Astrocyte of the cerebellum (primary cell): ENCODE results near the gene ARHGAP9.
A peak's percentile ranks its signal among the peaks of the same experiment; 100 is the strongest.

ENCODE experiments used
- DNase-seq: peaks from one replicate; pipeline ENCODE4 v3.0.0-alpha.2; 2011; ENCODE audit warnings: low read depth
- H3K4me3 ChIP-seq: 2 replicates; pipeline ENCODE4 v1.5.1; 2011; ENCODE audit warnings: mild to moderate bottlenecking, low read depth, low read length, moderate library complexity
- in situ Hi-C: cut with HindIII; loops from 2 replicates; pipeline ENCODE4 v1.10.0; 2017; ENCODE audit warnings: low sequenced_read_pairs
- TF ChIP-seq, protein P1 (sequence below): IDR thresholded peaks from 2 replicates; pipeline ENCODE4 v1.5.1; 2012; ENCODE audit warnings: low read length, low read depth, moderate library complexity, mild to moderate bottlenecking; ENCODE audit errors: missing control alignments

ARHGAP9 gene

DNA sequence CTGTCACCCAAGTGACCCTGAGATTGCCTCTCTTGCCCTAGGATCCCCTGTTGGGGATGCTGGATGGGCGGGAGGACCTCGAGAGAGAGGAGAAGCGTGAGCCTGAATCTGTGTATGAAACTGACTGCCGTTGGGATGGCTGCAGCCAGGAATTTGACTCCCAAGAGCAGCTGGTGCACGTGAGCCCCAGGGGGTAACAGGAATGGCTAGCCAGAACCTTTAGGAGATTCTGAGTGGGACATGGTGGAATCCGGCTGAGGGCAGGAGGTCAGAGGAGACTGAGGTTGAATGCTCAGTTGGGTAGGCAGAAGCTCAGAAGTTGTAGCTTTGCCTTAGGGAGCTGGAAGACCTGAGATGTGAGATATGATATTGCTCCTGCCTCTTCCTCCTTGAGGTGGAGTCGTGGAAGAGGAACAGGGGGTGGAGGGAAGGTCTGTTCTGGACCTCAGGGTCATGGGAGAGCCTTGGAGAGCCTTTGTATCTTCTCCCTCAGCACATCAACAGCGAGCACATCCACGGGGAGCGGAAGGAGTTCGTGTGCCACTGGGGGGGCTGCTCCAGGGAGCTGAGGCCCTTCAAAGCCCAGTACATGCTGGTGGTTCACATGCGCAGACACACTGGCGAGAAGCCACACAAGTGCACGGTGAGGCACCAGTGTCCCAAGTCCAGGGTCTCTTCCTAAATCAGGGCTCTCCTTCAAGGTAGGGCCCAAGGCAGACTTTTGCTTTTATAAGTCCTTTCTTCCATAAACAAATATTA, 13.7 kb downstream of the ARHGAP9 start:
- TF ChIP-seq, protein P1, sequence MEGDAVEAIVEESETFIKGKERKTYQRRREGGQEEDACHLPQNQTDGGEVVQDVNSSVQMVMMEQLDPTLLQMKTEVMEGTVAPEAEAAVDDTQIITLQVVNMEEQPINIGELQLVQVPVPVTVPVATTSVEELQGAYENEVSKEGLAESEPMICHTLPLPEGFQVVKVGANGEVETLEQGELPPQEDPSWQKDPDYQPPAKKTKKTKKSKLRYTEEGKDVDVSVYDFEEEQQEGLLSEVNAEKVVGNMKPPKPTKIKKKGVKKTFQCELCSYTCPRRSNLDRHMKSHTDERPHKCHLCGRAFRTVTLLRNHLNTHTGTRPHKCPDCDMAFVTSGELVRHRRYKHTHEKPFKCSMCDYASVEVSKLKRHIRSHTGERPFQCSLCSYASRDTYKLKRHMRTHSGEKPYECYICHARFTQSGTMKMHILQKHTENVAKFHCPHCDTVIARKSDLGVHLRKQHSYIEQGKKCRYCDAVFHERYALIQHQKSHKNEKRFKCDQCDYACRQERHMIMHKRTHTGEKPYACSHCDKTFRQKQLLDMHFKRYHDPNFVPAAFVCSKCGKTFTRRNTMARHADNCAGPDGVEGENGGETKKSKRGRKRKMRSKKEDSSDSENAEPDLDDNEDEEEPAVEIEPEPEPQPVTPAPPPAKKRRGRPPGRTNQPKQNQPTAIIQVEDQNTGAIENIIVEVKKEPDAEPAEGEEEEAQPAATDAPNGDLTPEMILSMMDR = no peak

DNA sequence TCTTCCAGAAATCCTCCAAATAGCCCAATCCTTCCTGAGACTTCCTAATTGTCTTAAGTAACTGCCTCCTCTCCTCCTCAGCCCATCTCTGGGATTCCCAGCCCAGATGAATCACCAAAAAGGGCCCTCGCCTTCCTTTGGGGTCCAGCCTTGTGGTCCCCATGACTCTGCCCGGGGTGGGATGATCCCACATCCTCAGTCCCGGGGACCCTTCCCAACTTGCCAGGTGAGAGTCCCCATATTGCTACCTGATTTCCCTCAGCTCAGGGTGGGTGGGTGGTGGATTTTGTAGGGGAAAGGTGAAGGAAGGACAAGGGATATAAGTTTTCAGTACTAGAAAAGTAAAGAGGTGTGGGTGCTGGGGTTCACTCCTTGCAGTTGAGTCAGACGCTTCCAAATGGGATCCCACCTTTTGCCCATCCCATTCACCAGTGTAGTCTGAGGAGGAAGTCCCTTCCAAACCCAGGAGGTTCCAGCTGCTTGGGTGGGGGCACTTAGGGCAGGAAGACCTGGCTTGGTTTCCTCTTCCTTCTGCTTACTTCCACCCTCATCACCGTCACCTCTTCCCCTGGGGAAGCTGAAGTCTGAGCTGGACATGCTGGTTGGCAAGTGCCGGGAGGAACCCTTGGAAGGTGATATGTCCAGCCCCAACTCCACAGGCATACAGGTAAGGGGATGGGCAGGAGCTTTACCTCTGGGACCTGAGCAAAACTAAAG, 14.5 kb downstream of the ARHGAP9 start:
- in situ Hi-C loops = loop anchor here (25.0 kb wide), 1 partner anchor 153 kb away; no protein-coding TSS in a partner anchor
- no peak for DNase-seq
- H3K4me3 ChIP-seq = no peak overlapping the region
- TF ChIP-seq, protein P1 = no peak

More for the DNA sequence above, 13.7 kb downstream of the ARHGAP9 start:
- no peak overlapping the region for H3K4me3 ChIP-seq
- in situ Hi-C loops = loop anchor here (25.0 kb wide), 1 partner anchor 154 kb away; no protein-coding TSS in a partner anchor
- no peak for DNase-seq

DNA sequence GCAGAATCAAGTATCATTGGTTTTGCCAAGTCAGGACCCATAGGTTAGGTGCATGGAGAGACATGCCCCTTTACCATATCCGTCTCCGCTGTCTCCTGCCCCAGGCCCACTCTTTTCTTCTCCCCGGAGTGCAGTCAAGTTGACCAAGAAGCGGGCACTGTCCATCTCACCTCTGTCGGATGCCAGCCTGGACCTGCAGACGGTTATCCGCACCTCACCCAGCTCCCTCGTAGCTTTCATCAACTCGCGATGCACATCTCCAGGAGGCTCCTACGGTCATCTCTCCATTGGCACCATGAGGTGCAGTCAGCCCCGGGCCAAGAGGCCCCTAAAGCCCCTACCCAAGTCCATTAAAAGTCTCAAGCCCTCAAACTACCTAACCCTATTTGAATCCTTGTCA, 15.1 kb downstream of the ARHGAP9 start:
- TF ChIP-seq, protein P1 = no peak
- in situ Hi-C loops = loop anchor here (25.0 kb wide), 1 partner anchor 152 kb away; no protein-coding TSS in a partner anchor
- no peak overlapping the region for H3K4me3 ChIP-seq
- no peak for DNase-seq

DNA sequence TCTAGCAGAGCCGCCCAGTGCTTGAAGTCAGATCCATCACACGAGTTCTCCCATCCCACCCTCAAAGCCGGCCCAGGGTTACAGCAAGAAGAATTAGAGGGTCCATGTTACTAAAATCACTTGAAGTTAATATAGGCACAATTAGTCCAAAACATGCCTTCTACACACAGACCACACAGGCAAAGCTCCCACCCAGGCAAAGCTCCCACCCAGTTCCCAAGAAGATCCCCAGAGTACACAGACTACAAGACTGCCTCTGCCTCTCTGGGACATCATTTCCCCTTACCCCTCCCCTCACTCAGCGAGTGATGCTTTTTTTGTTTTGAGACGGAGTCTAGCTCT, 16.8 kb downstream of the ARHGAP9 start:
- DNase-seq = no peak
- H3K4me3 ChIP-seq = peak overlapping the region; percentile 51
- TF ChIP-seq, protein P1 = no peak
- in situ Hi-C loops = loop anchor here (25.0 kb wide), 1 partner anchor 151 kb away; no protein-coding TSS in a partner anchor

DNA sequence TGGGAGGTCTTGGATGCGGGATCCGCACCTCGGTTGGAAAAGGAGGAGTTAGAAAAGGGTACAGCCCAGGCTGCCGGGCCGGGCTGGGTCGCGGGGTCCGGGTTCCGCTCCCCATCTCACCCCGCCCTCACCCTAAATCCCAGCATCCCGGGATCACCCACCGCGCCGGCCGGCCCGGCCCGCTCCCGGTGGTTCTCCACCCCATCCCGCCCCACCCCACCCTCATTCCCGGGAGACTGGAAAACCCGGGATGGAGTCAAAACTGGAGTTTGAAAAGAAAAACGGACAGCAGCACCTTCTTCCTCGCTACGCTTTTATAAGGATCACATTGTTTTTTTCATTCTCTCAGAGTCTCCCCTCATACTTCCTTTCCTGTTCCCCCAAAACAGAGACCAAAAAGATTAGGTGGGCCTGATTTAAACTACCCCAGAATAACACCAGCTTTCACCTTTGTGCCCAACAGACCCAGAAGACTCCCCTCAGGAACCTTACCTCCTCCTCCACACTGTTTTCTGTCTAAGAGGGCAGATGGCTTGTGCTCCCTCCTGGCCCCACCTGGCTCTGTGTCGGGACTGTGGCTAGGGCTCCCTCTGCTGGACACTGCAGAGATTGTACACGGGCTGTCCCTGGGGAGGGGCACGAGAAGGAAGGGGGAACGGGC, 17.3 kb downstream of the ARHGAP9 start:
- in situ Hi-C loops = loop anchor here (25.0 kb wide), 1 partner anchor 150 kb away; no protein-coding TSS in a partner anchor
- TF ChIP-seq, protein P1 = peak; percentile 96
- H3K4me3 ChIP-seq = peak overlapping the region; percentile 51
- DNase-seq = peak; percentile 66

DNA sequence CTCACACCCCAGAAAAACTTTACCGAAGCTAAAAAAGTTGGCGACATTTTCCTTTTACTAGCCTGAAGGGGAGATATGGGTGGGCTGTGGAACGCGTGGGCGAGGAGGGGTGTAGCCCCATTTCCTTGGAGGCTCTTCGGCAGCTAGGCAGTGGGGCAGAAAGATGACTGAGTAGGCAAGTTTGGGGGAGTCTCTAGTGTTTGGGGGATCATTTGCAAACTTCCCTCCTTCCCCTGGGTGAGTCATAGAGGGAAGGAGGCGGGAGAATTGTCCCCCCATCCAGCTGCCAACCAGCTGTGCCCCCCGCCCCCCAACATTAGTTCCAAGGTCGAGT, 17.8 kb downstream of the ARHGAP9 start:
- TF ChIP-seq, protein P1 = no peak
- DNase-seq = no peak
- in situ Hi-C loops = loop anchor here (25.0 kb wide), 1 partner anchor 150 kb away; no protein-coding TSS in a partner anchor
- H3K4me3 ChIP-seq = peak overlapping the region; percentile 51
